DMS153 treated with DMSO at 0.1 percent for 48 hours (cell line): ENCODE data around the gene HOXB6.

Source experiments
- DNase-seq: peaks from one replicate; lab custom pipeline; 2025; ENCODE audit not compliant: unreplicated experiment; lab: John Stamatoyannopoulos, UW

HOXB6 gene

DNA sequence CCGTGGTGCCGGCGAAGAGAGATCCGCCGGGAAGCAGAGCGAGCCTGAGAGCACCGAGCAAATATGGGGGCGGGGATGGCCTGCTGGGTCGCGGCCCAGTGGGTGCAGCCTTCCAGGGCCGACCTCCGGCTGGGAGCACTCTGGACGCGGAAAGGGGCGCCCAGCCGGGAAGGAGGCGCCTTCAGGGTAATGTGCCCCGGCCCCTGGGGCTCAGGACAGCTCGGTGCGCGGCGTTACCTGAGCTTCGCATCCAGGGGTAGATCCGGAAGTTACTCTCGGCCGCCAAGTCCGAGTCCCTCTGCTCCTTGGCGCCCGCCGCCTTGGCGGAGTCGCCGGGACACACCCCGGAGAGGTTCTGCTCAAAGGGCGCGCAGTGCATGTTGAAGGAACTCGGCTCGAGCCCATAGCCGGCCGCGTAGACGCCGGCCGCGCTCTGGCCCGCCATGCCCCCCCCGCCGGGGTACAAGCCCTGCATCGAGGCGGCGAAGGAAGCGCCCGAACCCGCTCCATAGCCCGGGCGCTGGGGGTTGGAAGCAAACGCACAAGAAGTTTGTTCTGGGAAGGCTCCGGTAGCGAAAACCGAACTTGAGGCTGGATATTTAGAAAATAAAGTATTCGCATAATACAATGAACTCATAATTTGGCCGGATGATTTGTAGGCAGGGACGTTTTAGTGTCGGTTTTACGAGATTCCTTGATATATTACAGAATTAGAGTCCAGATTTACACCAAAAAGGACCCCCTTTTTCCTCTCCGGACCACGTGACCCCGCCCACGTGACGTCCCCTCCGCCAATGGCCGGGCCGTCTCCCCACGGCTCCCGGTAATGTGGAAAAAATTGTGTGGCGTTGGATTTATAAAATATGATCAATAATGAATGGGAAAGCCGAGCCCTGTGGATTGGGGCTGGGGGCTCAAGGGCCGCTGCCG lies 5.8 kb upstream of the HOXB6 start, which contains the start of gene HOXB7:
Gene HOXB7, minus strand, starts transcription at position 736 of the 930 bp plus-strand sequence. Its CDS starts 99 bp downstream, at position 637.
- DNase-seq: peak; percentile 73

- no peak for DNase-seq
Measured at GRCh38 chr17:48609759-48610281, 5.0 kb upstream of the HOXB6 start.

DNA sequence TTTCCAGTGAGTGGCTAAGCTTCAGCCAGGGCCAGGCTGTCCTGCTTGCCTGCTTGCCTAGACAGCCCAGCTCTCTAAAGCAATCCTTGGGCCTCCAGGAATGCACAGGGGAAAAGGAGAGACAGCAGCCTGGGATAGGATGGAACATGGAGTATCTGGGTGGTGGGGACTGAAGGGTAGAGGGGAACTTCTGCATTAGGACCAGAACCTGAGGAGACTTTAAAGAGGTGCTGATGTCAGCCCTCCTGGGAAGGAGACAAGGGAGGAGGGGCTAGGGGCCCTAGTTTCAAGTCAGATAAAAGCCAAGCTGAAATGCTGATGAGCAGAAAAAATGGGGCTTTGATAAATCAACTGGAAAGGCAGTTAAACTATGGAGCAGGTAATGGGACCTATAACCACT lies 4.2 kb upstream of the HOXB6 start:
- no peak for DNase-seq

- no peak for DNase-seq
Measured at GRCh38 chr17:48608494-48608834, 3.7 kb upstream of the HOXB6 start.

GRCh38 chr17:48606892-48607614 lies 2.3 kb upstream of the HOXB6 start:
- no peak for DNase-seq

- no peak for DNase-seq
Measured at GRCh38 chr17:48605991-48606891, 1.5 kb upstream of the HOXB6 start.

- DNase-seq: no peak
Measured at GRCh38 chr17:48605409-48605919, 678 bp upstream of the HOXB6 start.

GRCh38 chr17:48603959-48604769 lies 622 bp downstream of the HOXB6 start:
- DNase-seq: no peak

- DNase-seq: no peak
Measured at GRCh38 chr17:48601539-48602425, 3.0 kb downstream of the HOXB6 start.

DNA sequence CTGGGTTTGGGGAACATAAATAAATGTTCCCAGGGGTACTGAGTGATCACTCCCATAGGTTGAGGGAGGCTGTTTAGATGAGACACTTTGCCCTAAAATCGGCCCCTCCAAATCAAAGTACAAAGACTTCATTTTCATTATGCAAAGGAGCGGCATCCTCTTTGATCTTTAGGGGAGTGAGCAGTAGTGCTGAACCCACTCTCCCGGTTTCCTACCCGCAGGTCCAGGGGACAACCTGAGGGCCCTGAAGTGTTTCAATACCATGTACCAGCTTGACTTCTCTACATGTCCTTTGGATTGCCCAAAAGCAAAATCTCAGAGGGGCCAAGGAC lies 3.6 kb downstream of the HOXB6 start:
- no peak for DNase-seq

DNA sequence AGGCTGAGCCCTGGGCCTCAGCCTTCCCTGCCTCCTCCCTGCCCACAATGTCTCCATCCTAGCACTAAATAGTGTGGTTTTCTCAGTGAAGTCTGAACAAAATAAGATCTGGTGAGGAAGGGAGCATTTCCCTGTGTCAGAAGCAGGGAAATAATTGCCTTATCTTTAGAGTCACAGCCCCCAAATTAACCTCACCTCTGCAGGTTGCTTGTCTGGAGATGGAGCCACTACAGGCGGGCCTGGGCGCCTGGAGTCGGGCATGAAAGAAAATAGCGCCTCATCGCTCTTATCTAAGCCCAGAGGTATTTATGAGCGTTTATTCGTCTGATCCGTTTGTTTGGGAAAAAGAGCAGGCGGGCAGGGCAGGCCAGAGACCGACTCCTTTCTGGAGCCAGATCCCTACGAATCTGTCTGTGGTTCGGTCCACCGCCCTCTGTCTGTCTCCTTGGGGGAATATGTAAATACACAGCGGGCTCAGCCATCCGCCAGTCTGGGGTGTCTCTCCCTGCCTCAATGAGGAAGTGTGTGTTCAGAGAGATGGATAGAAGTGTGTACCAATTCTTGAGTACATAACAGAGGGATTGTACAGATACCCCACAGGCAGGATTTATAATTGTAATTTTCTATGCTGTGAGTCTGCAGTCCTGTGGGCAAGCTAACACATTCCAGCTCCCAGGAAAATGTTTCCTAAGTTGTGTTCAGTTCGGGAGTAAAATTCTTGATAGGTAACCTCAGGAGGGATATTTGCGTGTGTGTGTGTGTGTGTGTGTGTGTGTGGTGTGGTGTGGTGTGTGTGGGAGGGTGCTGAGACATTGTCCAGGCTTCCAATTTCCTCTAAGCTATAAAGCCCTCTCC lies 4.3 kb downstream of the HOXB6 start:
- peak; percentile 35 for DNase-seq

- DNase-seq: no peak
Measured at GRCh38 chr17:48599354-48599753, 5.4 kb downstream of the HOXB6 start.

DNA sequence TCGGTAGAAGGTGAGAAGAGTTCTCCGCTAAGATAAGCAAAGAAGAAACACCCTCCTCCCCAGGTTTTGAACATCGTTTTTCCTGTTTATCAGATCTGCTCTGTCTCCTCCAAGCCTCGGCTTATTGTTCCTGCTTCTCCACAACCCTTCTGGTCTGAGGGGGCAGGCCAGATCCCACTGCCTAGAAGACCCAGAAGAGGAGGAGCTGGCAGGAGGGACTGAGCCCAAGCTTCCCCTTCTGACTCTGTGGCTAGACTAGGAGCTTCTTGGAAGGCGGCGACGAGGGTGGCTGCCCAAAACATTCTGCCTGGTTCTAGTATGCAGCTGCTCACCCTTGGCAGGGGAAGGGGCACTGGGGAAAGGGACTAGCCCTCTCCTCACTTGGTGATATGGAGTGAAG lies 6.0 kb downstream of the HOXB6 start:
- DNase-seq: no peak

DNA sequence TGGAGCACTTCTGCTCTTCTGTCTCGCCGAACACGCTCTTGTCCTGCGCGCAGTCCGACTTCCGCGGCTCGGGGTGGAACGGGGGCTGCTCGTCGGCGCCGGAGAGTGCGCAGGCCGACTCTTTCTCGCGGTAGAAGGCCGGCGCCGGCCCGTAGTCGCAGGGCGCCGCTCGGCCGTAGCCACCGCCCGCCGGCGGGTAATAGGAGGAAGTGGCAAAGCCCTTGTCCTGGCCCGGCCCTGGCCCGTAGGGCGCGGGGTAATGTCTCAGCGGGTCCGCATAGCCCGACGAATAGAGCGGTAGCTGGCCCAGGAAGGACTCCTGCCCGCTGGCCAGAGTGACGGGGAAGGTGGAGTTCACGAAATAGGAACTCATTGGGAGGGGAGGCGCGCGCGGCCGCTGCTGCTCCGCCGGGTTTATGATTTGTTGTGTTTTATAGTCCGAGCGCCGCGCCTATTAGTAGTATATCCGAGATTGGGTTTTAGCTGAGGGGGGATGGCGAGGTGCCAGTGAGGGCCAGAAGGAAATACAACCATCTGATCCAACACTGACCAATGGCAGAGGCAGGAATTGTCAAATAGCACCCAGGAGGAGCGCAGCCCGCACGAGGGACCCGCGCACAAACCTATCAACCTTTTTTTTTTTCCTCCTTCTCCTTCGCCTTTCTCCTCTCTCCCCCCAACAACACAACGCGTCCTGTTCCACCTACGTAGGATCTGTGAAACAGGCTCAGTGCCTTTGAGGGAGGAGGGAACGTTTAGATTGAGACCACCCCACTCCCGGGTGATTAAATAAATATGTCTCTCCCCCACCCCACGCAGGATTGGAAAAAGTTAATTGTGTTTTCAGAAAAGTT lies 6.8 kb downstream of the HOXB6 start:
- DNase-seq: peak; percentile 57

DNA sequence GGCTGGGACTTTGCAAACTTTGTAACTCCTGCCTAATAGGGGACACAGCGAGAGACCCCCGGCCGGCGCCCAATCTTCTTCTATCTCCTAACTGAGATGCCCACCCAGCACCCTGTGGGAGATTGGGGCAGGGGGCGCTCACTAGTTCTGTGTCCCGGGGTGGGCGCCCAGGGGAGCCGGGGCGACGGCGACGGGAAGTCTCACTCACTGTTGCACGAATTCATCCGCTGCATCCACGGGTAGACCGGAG lies 7.3 kb downstream of the HOXB6 start:
- no peak for DNase-seq

DNA sequence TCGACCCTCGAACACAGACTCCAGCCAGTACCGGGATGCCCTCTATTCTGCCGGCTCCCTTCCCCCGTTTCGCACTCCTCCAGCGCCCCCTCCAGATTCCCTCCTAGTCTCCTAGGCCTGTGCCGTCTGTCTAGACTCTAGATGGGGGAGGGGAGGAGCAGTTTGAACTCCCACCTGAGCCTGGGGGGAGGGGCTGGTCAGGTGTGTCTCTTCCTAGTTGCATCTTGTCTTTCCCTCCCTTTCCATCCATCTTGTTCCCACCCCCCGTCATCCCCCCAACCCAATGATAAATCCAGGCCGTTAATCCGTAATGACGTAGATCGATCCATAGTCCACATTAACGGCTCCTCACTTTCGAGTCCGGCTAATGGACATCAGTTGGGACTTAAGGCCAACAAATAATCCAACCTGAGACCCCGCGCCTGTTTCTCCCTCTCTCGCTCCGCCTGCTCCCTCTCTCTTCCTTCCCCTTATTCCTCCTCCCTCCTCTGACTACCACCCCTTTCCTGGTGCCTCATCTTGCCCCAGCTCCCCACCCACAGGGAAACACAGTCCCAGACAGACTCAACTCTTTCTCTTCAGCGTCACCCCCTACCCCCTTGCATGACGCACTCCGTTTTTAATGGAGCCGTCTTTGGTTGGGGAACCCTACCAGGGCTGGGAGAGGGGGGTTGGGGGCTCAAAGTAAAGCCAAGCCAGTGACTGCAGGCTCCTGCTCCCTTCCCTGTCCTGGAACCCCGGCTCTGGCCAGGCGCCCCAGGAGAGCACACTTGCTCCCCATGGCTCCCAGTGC lies 7.9 kb downstream of the HOXB6 start:
- DNase-seq: no peak
